ENCODE results near the gene OR1C1.

- no peak for TF ChIP-seq POLR2A (IDR thresholded peaks at IDR 0.05; ENCODE audit: low read length)
- TF ChIP-seq GATA1 (IDR thresholded peaks at IDR 0.05; ENCODE audit: low read depth, low read length) = no peak
These were observed at the start of gene OR1C1 for GRCh38 chr1:247760456-247760855.

Data from erythroblast (primary cell).